Naive B cell (primary cell): ENCODE data around the gene GPR62. TPM values are rescaled to one million over a fixed set of nuclear protein-coding genes. Genes with fewer than 3 reads are reported as not detected.
A peak's percentile ranks its signal among the peaks of the same experiment; 100 is the strongest.

Experiments used
- ATAC-seq, 2 donors: fragments of 150-1000 bp; cut with Tn5 transposase; 2 replicates each; pipeline ENCODE4 v1.10.0; 2021; ENCODE audit warnings: low read depth in 2 of 2, mild to moderate bottlenecking in 2 of 2, moderate library complexity in 2 of 2
- DNase-seq: peaks from one replicate; pipeline ENCODE4 v3.0.0; 2022
- H3K27ac Mint-ChIP-seq, 6 donors: one replicate each; pipeline ENCODE4 v1.8.0; 2020 to 2022; ENCODE audit warnings: mild to moderate bottlenecking in 6 of 6, mixed read lengths in 6 of 6, moderate library complexity in 5 of 6, inconsistent platforms in 2 of 6
- H3K27me3 Mint-ChIP-seq, 3 donors: one replicate each; pipeline ENCODE4 v1.8.0; 2021 to 2022; ENCODE audit warnings: mixed read lengths in 3 of 3, mild to moderate bottlenecking in 1 of 3
- H3K36me3 Mint-ChIP-seq, 2 donors: one replicate each; pipeline ENCODE4 v1.8.0; 2020 to 2022; ENCODE audit warnings: mixed read lengths in 2 of 2, inconsistent platforms in 1 of 2, mild to moderate bottlenecking in 1 of 2
- H3K4me1 Mint-ChIP-seq, 3 donors: one replicate each; pipeline ENCODE4 v1.8.0; 2020 to 2022; ENCODE audit warnings: mixed read lengths in 3 of 3, inconsistent platforms in 1 of 3, mild to moderate bottlenecking in 1 of 3, moderate library complexity in 1 of 3
- H3K4me3 Mint-ChIP-seq, 8 donors: one replicate each; pipeline ENCODE4 v1.8.0; 2020 to 2022; ENCODE audit warnings: mild to moderate bottlenecking in 8 of 8, mixed read lengths in 8 of 8, moderate library complexity in 8 of 8, inconsistent platforms in 2 of 8
- H3K9me3 Mint-ChIP-seq, 7 donors: one replicate each; pipeline ENCODE4 v1.8.0; 2020 to 2022; ENCODE audit warnings: mixed read lengths in 7 of 7, mild to moderate bottlenecking in 5 of 7, inconsistent platforms in 2 of 7, moderate library complexity in 1 of 7
- polyA plus RNA-seq, 6 donors: library from polyadenylated mRNA; unstranded; fragments of 300-500 nt; fragmentation: Illumina TruSeq; gene quantifications; one replicate each; pipeline ENCODE4 v1.2.3, GENCODE V29; 2021; ENCODE audit warnings: low read depth in 6 of 6

GPR62 gene
- polyA plus RNA-seq, 6 donors from 2014 or later, result not detected

- peak overlapping the region in 1 of 6 donors; percentile 22 for H3K27ac Mint-ChIP-seq
- DNase-seq (no peak), ATAC-seq (no peak)
- H3K9me3 Mint-ChIP-seq, result no peaks in the 10 kb centered on the region
- H3K4me3 Mint-ChIP-seq, result peak overlapping the region in 2 of 8 donors; percentile 35 to 76
- peaks cover 0 to 15% (median 10%) of the 10 kb centered on the region in 3 donors for H3K27me3 Mint-ChIP-seq
- no peaks in the 10 kb centered on the region for H3K36me3 Mint-ChIP-seq
- peaks cover 16 to 19% (median 18%) of the 10 kb centered on the region in 3 donors for H3K4me1 Mint-ChIP-seq
These were observed 9.3 kb downstream of the GPR62 start for GRCh38 chr3:51964521-51964920.

- ATAC-seq, result no peak
- Mint-ChIP-seq H3K4me3 (peak overlapping the region; percentile 29 to 90 (median 72)), H3K27ac (peak overlapping the region in 2 of 6 donors; percentile 67 to 79), H3K36me3 (no peaks in the 10 kb centered on the region), H3K4me1 (peaks cover 16 to 28% (median 18%) of the 10 kb centered on the region in 3 donors), H3K27me3 (peaks cover 0 to 15% (median 9%) of the 10 kb centered on the region in 3 donors), H3K9me3 (no peaks in the 10 kb centered on the region)
- no peak for DNase-seq
These were observed 10.8 kb downstream of the GPR62 start for GRCh38 chr3:51966016-51966415.

- peak overlapping the region; percentile 65 to 90 (median 88) for H3K4me3 Mint-ChIP-seq
- H3K9me3 Mint-ChIP-seq, result no peaks in the 10 kb centered on the region
- DNase-seq, result no peak
- H3K27me3 Mint-ChIP-seq, result peaks cover 0 to 15% (median 4%) of the 10 kb centered on the region in 3 donors
- H3K36me3 Mint-ChIP-seq, result no peaks in the 10 kb centered on the region
- no peak for ATAC-seq
- peaks cover 16 to 32% (median 18%) of the 10 kb centered on the region in 3 donors for H3K4me1 Mint-ChIP-seq
- peak overlapping the region in 1 of 6 donors; percentile 79 for H3K27ac Mint-ChIP-seq
These were observed 11.3 kb downstream of the GPR62 start for GRCh38 chr3:51966486-51966885.

GRCh38 chr3:51966922-51967383 lies 11.8 kb downstream of the GPR62 start:
- Mint-ChIP-seq H3K4me1 (peaks cover 16 to 32% (median 18%) of the 10 kb centered on the region in 3 donors), H3K36me3 (no peaks in the 10 kb centered on the region), H3K4me3 (peak overlapping the region; percentile 65 to 90 (median 88)), H3K27ac (peak overlapping the region in 1 of 6 donors; percentile 79), H3K9me3 (no peaks in the 10 kb centered on the region), H3K27me3 (peaks cover 0 to 15% (median 0%) of the 10 kb centered on the region in 3 donors)
- peak; percentile 27 for DNase-seq
- peak; percentile 74 to 75 for ATAC-seq

GRCh38 chr3:51967384-51968169 lies 12.4 kb downstream of the GPR62 start, which contains the start of gene PCBP4:
Gene PCBP4, minus strand, starts transcription at chr3:51967454. Its CDS starts 6,214 bp downstream, at chr3:51961240.
- H3K4me1 Mint-ChIP-seq, result peaks cover 18 to 32% (median 19%) of the 10 kb centered on the region in 3 donors
- peaks cover 0 to 15% (median 0%) of the 10 kb centered on the region in 3 donors for H3K27me3 Mint-ChIP-seq
- ATAC-seq (peak; percentile 67 to 76), DNase-seq (peak; percentile 22)
- H3K4me3 Mint-ChIP-seq, result peak within 1 kb of the TSS; percentile 78 to 95 (median 90)
- no peaks in the 10 kb centered on the region for H3K36me3 Mint-ChIP-seq
- H3K27ac Mint-ChIP-seq, result peak within 1 kb of the TSS in 1 of 6 donors; percentile 85
- H3K9me3 Mint-ChIP-seq, result no peaks in the 10 kb centered on the region

GRCh38 chr3:51968170-51968775 lies 13.1 kb downstream of the GPR62 start:
- peaks cover 18 to 32% (median 22%) of the 10 kb centered on the region in 3 donors for H3K4me1 Mint-ChIP-seq
- peaks cover 0 to 15% (median 0%) of the 10 kb centered on the region in 3 donors for H3K27me3 Mint-ChIP-seq
- no peaks in the 10 kb centered on the region for H3K36me3 Mint-ChIP-seq
- no peak for DNase-seq
- peak overlapping the region; percentile 70 to 95 (median 90) for H3K4me3 Mint-ChIP-seq
- peak overlapping the region in 1 of 6 donors; percentile 85 for H3K27ac Mint-ChIP-seq
- H3K9me3 Mint-ChIP-seq, result no peaks in the 10 kb centered on the region
- ATAC-seq, result no peak

- peak overlapping the region in 3 of 6 donors; percentile 13 to 70 (median 20) for H3K27ac Mint-ChIP-seq
- H3K4me3 Mint-ChIP-seq, result peak overlapping the region in 6 of 8 donors; percentile 32 to 93 (median 63)
- H3K27me3 Mint-ChIP-seq, result peaks cover 0 to 15% (median 0%) of the 10 kb centered on the region in 3 donors
- no peak for DNase-seq
- H3K9me3 Mint-ChIP-seq, result no peaks in the 10 kb centered on the region
- H3K4me1 Mint-ChIP-seq, result peaks cover 18 to 39% (median 30%) of the 10 kb centered on the region in 3 donors
- no peak for ATAC-seq
- no peaks in the 10 kb centered on the region for H3K36me3 Mint-ChIP-seq
These were observed 13.9 kb downstream of the GPR62 start for GRCh38 chr3:51968883-51969678.

- Mint-ChIP-seq H3K27me3 (peaks cover 0 to 10% (median 0%) of the 10 kb centered on the region in 3 donors), H3K36me3 (no peaks in the 10 kb centered on the region), H3K4me3 (peak overlapping the region in 1 of 8 donors; percentile 70), H3K9me3 (no peaks in the 10 kb centered on the region), H3K4me1 (peaks cover 18 to 43% (median 37%) of the 10 kb centered on the region in 3 donors), H3K27ac (no peak overlapping the region)
- no peak for ATAC-seq
- no peak for DNase-seq
These were observed 14.7 kb downstream of the GPR62 start for GRCh38 chr3:51969841-51970240.

- Mint-ChIP-seq H3K36me3 (no peaks in the 10 kb centered on the region), H3K27me3 (peaks cover 0 to under 1% (median 0%) of the 10 kb centered on the region in 3 donors), H3K9me3 (no peaks in the 10 kb centered on the region), H3K4me1 (peaks cover 20 to 51% (median 39%) of the 10 kb centered on the region in 3 donors), H3K4me3 (peak overlapping the region in 4 of 8 donors; percentile 29 to 83 (median 60)), H3K27ac (peak overlapping the region in 1 of 6 donors; percentile 44)
- ATAC-seq (no peak), DNase-seq (no peak)
These were observed 15.6 kb downstream of the GPR62 start for GRCh38 chr3:51970606-51971300.

GRCh38 chr3:51971350-51971749 lies 16.2 kb downstream of the GPR62 start:
- no peak for DNase-seq
- Mint-ChIP-seq H3K4me1 (peaks cover 16 to 50% (median 38%) of the 10 kb centered on the region in 3 donors), H3K36me3 (no peaks in the 10 kb centered on the region), H3K27me3 (no peaks in the 10 kb centered on the region), H3K9me3 (no peaks in the 10 kb centered on the region), H3K27ac (no peak overlapping the region), H3K4me3 (peak overlapping the region in 4 of 8 donors; percentile 19 to 83 (median 60))
- no peak for ATAC-seq

GRCh38 chr3:51974277-51974962 lies 19.2 kb downstream of the GPR62 start:
- H3K36me3 Mint-ChIP-seq, result no peaks in the 10 kb centered on the region
- H3K27ac Mint-ChIP-seq, result peak overlapping the region in 5 of 6 donors; percentile 49 to 95 (median 85)
- peak overlapping the region; percentile 87 to 97 (median 95) for H3K4me3 Mint-ChIP-seq
- H3K9me3 Mint-ChIP-seq, result no peaks in the 10 kb centered on the region
- peak; percentile 24 for DNase-seq
- no peaks in the 10 kb centered on the region for H3K27me3 Mint-ChIP-seq
- peaks cover 16 to 40% (median 33%) of the 10 kb centered on the region in 3 donors for H3K4me1 Mint-ChIP-seq
- peak; percentile 6 to 8 for ATAC-seq
